GM19023 (cell line): ENCODE data around the gene TNFRSF9.
"Not testable (repeated sequence)": the region's sequence is repeated elsewhere in the genome, so short reads cannot be mapped to it uniquely, and the experiment has no call there.

Source experiments
- ATAC-seq: cut with Tn5 transposase; IDR thresholded peaks from one replicate; pipeline ENCODE4 v1.9.1; 2021; ENCODE audit warnings: mild to moderate bottlenecking, moderate library complexity; ENCODE audit not compliant: unreplicated experiment

The TNFRSF9 gene

GRCh38 chr1:7961216-7962013, 20.8 kb upstream of the TNFRSF9 start, which contains the start of gene PARK7:
TSS of gene PARK7 (plus strand) at chr1:7961711. CDS start at chr1:7962786, 1,075 bp downstream.
- ATAC-seq = peak; percentile 92

- no peak for ATAC-seq
These were observed 20.2 kb upstream of the TNFRSF9 start for GRCh38 chr1:7960867-7961215.

- ATAC-seq = no peak
These were observed 19.5 kb upstream of the TNFRSF9 start for GRCh38 chr1:7960165-7960564.

- ATAC-seq = no peak
These were observed 15.8 kb upstream of the TNFRSF9 start for GRCh38 chr1:7956218-7957032.

GRCh38 chr1:7954683-7955082, 14.0 kb upstream of the TNFRSF9 start:
- ATAC-seq = no peak

- peak; percentile 95 for ATAC-seq
These were observed 13.4 kb upstream of the TNFRSF9 start for GRCh38 chr1:7953850-7954609.

- ATAC-seq = not testable (repeated sequence)
These were observed 12.2 kb upstream of the TNFRSF9 start for GRCh38 chr1:7952791-7953190.

GRCh38 chr1:7948960-7949359, 8.3 kb upstream of the TNFRSF9 start:
- ATAC-seq = no peak

- no peak for ATAC-seq
These were observed 2.6 kb upstream of the TNFRSF9 start for GRCh38 chr1:7943251-7943650.

GRCh38 chr1:7942214-7942921, 1.7 kb upstream of the TNFRSF9 start:
- no peak for ATAC-seq

GRCh38 chr1:7941437-7941793, 776 bp upstream of the TNFRSF9 start:
- ATAC-seq = no peak

- ATAC-seq = no peak
These were observed 605 bp downstream of the TNFRSF9 start for GRCh38 chr1:7940034-7940433.

GRCh38 chr1:7938070-7938469, 2.6 kb downstream of the TNFRSF9 start:
- no peak for ATAC-seq

GRCh38 chr1:7932524-7933138, 8.0 kb downstream of the TNFRSF9 start:
- no peak for ATAC-seq

- no peak for ATAC-seq
These were observed 9.2 kb downstream of the TNFRSF9 start for GRCh38 chr1:7931446-7931812.

- no peak for ATAC-seq
These were observed 9.8 kb downstream of the TNFRSF9 start for GRCh38 chr1:7930645-7931445.

- no peak for ATAC-seq
These were observed 11.0 kb downstream of the TNFRSF9 start for GRCh38 chr1:7929637-7930036.

- no peak for ATAC-seq
These were observed 12.4 kb downstream of the TNFRSF9 start for GRCh38 chr1:7928247-7928646.

GRCh38 chr1:7927061-7927460, 13.6 kb downstream of the TNFRSF9 start:
- ATAC-seq = not testable (repeated sequence)

- no peak for ATAC-seq
These were observed 18.3 kb downstream of the TNFRSF9 start for GRCh38 chr1:7922301-7922700.
